Mesenchymal stem cell (in vitro differentiated cells and primary cell): ENCODE measurements around the gene CSNK1G1.

Source experiments
- DNase-seq: peaks from one replicate; pipeline ENCODE4 v3.0.0-alpha.2; 2013
- H2AFZ ChIP-seq: one replicate; pipeline ENCODE4 v1.6.1; 2013; ENCODE audit warnings: low read depth, mild to moderate bottlenecking, control low read depth, inconsistent platforms, low read length, moderate library complexity
- H2AK5ac ChIP-seq: 2 replicates; pipeline ENCODE4 v1.6.1; 2013; ENCODE audit warnings: low read length, moderate library complexity, mild to moderate bottlenecking, inconsistent platforms; ENCODE audit not compliant: severe bottlenecking
- H2BK120ac ChIP-seq: one replicate; pipeline ENCODE4 v1.6.1; 2013; ENCODE audit warnings: low read depth, mild to moderate bottlenecking, inconsistent platforms, low read length, moderate library complexity
- H2BK12ac ChIP-seq, 2 experiments: one replicate each; pipeline ENCODE4 v1.6.1; 2013; ENCODE audit warnings: inconsistent platforms in 2 of 2, low read length in 2 of 2, mild to moderate bottlenecking in 2 of 2, moderate library complexity in 2 of 2, control low read depth in 1 of 2
- H2BK15ac ChIP-seq: one replicate; pipeline ENCODE4 v1.6.1; 2013; ENCODE audit warnings: mild to moderate bottlenecking, low read depth, inconsistent platforms; ENCODE audit not compliant: poor library complexity, severe bottlenecking
- H2BK5ac ChIP-seq: 2 replicates; pipeline ENCODE4 v1.6.1; 2013; ENCODE audit warnings: low read depth, mild to moderate bottlenecking, low read length, control low read depth, inconsistent platforms; ENCODE audit not compliant: poor library complexity, severe bottlenecking
- H3K14ac ChIP-seq, 2 experiments: one replicate each; pipeline ENCODE4 v1.6.1; 2013; ENCODE audit warnings: inconsistent platforms in 2 of 2, low read length in 2 of 2, control low read depth in 1 of 2, mild to moderate bottlenecking in 1 of 2, moderate library complexity in 1 of 2
- H3K18ac ChIP-seq, 2 experiments: one replicate each; pipeline ENCODE4 v1.6.1; 2013; ENCODE audit warnings: inconsistent platforms in 2 of 2, low read length in 2 of 2, control low read depth in 1 of 2, low read depth in 1 of 2, mild to moderate bottlenecking in 1 of 2
- H3K23ac ChIP-seq, 2 experiments: one replicate each; pipeline ENCODE4 v1.6.1; 2013; ENCODE audit warnings: inconsistent platforms in 2 of 2, low read length in 2 of 2, mild to moderate bottlenecking in 2 of 2, moderate library complexity in 2 of 2, control low read depth in 1 of 2
- H3K27ac ChIP-seq: 2 replicates; pipeline ENCODE4 v1.5.1; 2013; ENCODE audit warnings: mild to moderate bottlenecking, moderate library complexity, low read length, control low read depth, inconsistent platforms; ENCODE audit not compliant: poor library complexity, severe bottlenecking
- H3K27me3 ChIP-seq, 2 experiments: 2 replicates each; pipeline versions ENCODE4 v1.6.1 to v1.7.0; 2013; ENCODE audit warnings: low read length in 2 of 2, mild to moderate bottlenecking in 2 of 2, moderate library complexity in 2 of 2, control low read depth in 1 of 2, inconsistent platforms in 1 of 2; ENCODE audit not compliant: control insufficient read depth in 1 of 2, insufficient read depth in 1 of 2
- H3K36me3 ChIP-seq, 2 experiments: 2 replicates each; pipeline versions ENCODE4 v1.6.1 to v1.7.0; 2013; ENCODE audit warnings: low read length in 2 of 2, control low read depth in 1 of 2, inconsistent platforms in 1 of 2, low read depth in 1 of 2, mild to moderate bottlenecking in 1 of 2; ENCODE audit not compliant: insufficient read depth in 2 of 2, control insufficient read depth in 1 of 2
- H3K4ac ChIP-seq, 2 experiments: one replicate each; pipeline ENCODE4 v1.6.1; 2013; ENCODE audit warnings: inconsistent platforms in 2 of 2, low read length in 2 of 2, mild to moderate bottlenecking in 2 of 2, moderate library complexity in 2 of 2, control low read depth in 1 of 2, low read depth in 1 of 2
- H3K4me1 ChIP-seq: 2 replicates; pipeline ENCODE4 v1.6.1; 2013; ENCODE audit warnings: low read depth, low read length, control low read depth; ENCODE audit not compliant: control insufficient read depth, insufficient read depth
- H3K4me2 ChIP-seq: 2 replicates; pipeline ENCODE4 v1.6.1; 2013; ENCODE audit warnings: low read length, mild to moderate bottlenecking, inconsistent platforms; ENCODE audit not compliant: poor library complexity, severe bottlenecking
- H3K4me3 ChIP-seq, 2 experiments: 2 replicates each; pipeline versions ENCODE4 v1.5.1 to v1.7.0; 2013; ENCODE audit warnings: low read length in 2 of 2, mild to moderate bottlenecking in 2 of 2, control low read depth in 1 of 2, low read depth in 1 of 2; ENCODE audit not compliant: insufficient read depth in 1 of 2
- H3K79me1 ChIP-seq: replicated peaks from 2 replicates; pipeline ENCODE4 v1.6.1; 2013; ENCODE audit warnings: mild to moderate bottlenecking, control low read depth, low read length, inconsistent platforms; ENCODE audit not compliant: poor library complexity, severe bottlenecking
- H3K9ac ChIP-seq: 2 replicates; pipeline ENCODE4 v1.7.0; 2013; ENCODE audit warnings: mild to moderate bottlenecking, low read length, moderate library complexity
- H3K9me3 ChIP-seq: 2 replicates; pipeline ENCODE4 v1.7.0; 2013; ENCODE audit warnings: mild to moderate bottlenecking, low read length; ENCODE audit not compliant: control insufficient read depth
- H4K8ac ChIP-seq: one replicate; pipeline ENCODE4 v1.6.1; 2013; ENCODE audit warnings: inconsistent platforms, mild to moderate bottlenecking, low read length, moderate library complexity
- H4K91ac ChIP-seq: one replicate; pipeline ENCODE4 v1.6.1; 2013; ENCODE audit warnings: mild to moderate bottlenecking, low read length, inconsistent platforms
- WGBS: methylation state at CpG from one replicate; pipeline ENCODE4 v1.1.7; 2013; ENCODE audit warnings: mixed read lengths; 5-methylcytosine and 5-hydroxymethylcytosine counted together

CSNK1G1 gene

DNA sequence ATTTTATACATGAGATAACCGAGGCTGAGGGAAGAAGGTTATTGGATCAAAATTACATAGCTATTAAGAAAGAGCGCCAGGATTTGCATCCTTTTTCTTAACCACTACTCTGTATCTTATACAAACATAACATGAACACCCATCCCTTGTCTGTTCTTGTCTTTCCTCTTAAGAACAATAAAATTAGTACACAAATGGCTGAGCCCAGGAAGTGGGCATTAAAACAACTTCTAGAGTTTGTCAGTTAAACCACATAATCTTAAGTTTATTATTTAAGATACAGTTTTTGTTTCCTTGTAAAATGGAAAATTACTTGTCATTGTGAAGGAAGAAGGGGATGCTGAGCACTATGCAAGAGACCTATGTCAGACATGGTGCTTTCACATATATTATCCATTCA is 144.3 kb downstream of the CSNK1G1 start:
- H4K8ac ChIP-seq = no peak overlapping the region
- peaks cover 21% of the 10 kb centered on the region for H3K79me1 ChIP-seq
- no peak overlapping the region for H3K4ac ChIP-seq
- no peaks in the 10 kb centered on the region for H3K4me1 ChIP-seq
- WGBS = 90% methylated on average over 2 of the region's 2 CpGs
- H3K4me3 ChIP-seq = no peak overlapping the region
- H3K27me3 ChIP-seq = no peaks in the 10 kb centered on the region
- no peak overlapping the region for H3K4me2 ChIP-seq
- H4K91ac ChIP-seq = no peak overlapping the region
- H3K14ac ChIP-seq = no peak overlapping the region
- H2BK120ac ChIP-seq = no peak overlapping the region
- DNase-seq = no peak
- peaks cover 2 to 49% of the 10 kb centered on the region in 2 experiments for H3K36me3 ChIP-seq
- H2BK5ac ChIP-seq = no peak overlapping the region
- no peaks in the 10 kb centered on the region for H3K9me3 ChIP-seq
- H3K27ac ChIP-seq = no peak overlapping the region
- no peak overlapping the region for H2AFZ ChIP-seq
- no peak overlapping the region for H2BK12ac ChIP-seq
- no peak overlapping the region for H3K23ac ChIP-seq
- no peak overlapping the region for H2BK15ac ChIP-seq
- no peak overlapping the region for H2AK5ac ChIP-seq
- no peak overlapping the region for H3K18ac ChIP-seq
- no peak overlapping the region for H3K9ac ChIP-seq

- Histone ChIP-seq H3K23ac (no peak overlapping the region), H3K9me3 (no peaks in the 10 kb centered on the region), H3K27ac (no peak overlapping the region), H2BK15ac (no peak overlapping the region), H3K4me3 (no peak overlapping the region), H3K79me1 (peaks cover 17% of the 10 kb centered on the region), H3K36me3 (peaks cover 2 to 44% of the 10 kb centered on the region in 2 experiments), H3K14ac (no peak overlapping the region), H3K18ac (no peak overlapping the region), H3K27me3 (no peaks in the 10 kb centered on the region), H3K4me2 (no peak overlapping the region), H4K91ac (no peak overlapping the region), H3K9ac (peak overlapping the region; percentile 20), H3K4ac (no peak overlapping the region), H4K8ac (no peak overlapping the region), H2BK5ac (no peak overlapping the region), H2BK120ac (no peak overlapping the region), H2AFZ (no peak overlapping the region), H2AK5ac (no peak overlapping the region), H3K4me1 (no peaks in the 10 kb centered on the region), H2BK12ac (no peak overlapping the region)
- 84% methylated on average over 2 of the region's 2 CpGs for WGBS
- no peak for DNase-seq
Observed at GRCh38 chr15:64210371-64210770, 145.6 kb downstream of the CSNK1G1 start.

DNA sequence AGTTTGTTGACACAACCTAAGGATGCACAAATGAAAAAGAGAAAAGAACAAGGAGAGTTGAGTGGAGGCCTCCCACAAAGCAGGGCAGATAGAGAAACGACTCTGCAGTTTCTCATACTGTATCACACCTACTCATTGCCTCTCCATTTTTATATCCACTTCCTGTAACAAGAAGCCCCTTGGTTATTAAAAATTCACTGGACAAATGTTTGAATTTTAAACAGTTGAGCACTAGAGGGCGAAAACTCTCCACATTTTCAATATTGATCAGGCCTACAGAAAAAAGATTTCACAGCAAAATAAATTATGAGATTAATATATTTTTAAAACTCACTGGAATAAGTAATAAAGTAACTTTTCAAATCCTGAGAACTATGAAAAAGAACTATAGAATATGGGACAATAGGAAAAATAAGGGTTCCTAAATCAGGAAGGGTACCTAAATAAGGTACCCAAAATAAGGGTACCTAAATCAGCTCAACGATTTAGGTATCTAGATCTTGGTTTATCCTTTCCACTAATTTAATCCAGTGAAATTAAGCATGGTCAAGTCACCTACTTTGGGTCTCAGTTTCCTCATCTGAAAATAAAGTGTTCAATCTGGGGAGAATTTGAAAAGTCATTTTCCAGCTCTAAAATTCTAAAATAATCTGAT is 146.2 kb downstream of the CSNK1G1 start:
- no peak overlapping the region for H3K4ac ChIP-seq
- 100% methylated on average over 1 of the region's 3 CpGs for WGBS
- no peak overlapping the region for H4K91ac ChIP-seq
- H3K14ac ChIP-seq = no peak overlapping the region
- H2BK120ac ChIP-seq = no peak overlapping the region
- H3K27ac ChIP-seq = no peak overlapping the region
- H2AFZ ChIP-seq = no peak overlapping the region
- no peaks in the 10 kb centered on the region for H3K9me3 ChIP-seq
- H4K8ac ChIP-seq = no peak overlapping the region
- H2BK5ac ChIP-seq = no peak overlapping the region
- no peak overlapping the region for H3K18ac ChIP-seq
- H3K4me3 ChIP-seq = no peak overlapping the region
- H3K79me1 ChIP-seq = peaks cover 17% of the 10 kb centered on the region
- no peaks in the 10 kb centered on the region for H3K4me1 ChIP-seq
- no peak overlapping the region for H2AK5ac ChIP-seq
- peaks cover 2 to 48% of the 10 kb centered on the region in 2 experiments for H3K36me3 ChIP-seq
- H2BK12ac ChIP-seq = no peak overlapping the region
- no peak overlapping the region for H2BK15ac ChIP-seq
- peak overlapping the region; percentile 20 for H3K9ac ChIP-seq
- H3K23ac ChIP-seq = no peak overlapping the region
- H3K4me2 ChIP-seq = no peak overlapping the region
- H3K27me3 ChIP-seq = no peaks in the 10 kb centered on the region
- DNase-seq = peak; percentile 57

DNA sequence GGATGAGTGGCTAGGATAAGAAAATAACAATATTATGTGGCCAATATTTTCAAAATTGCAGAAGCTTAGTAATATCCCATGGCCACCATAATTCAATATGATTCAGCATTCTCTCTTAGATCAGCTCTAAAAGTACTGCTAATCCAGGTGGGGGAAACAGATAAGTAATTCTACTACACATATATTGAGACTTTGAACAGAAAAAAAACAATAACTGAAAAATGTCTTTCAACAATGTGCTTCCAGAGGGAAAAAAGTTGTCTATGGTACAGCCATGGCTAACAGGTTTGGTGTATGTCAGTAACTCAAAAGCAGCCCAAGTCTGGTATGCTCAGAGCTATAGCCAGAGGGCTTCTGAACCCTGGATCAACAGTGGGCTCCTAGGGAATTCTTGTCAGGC is 150.8 kb downstream of the CSNK1G1 start:
- Histone ChIP-seq H4K8ac (no peak overlapping the region), H3K23ac (no peak overlapping the region), H3K18ac (no peak overlapping the region), H2BK120ac (no peak overlapping the region), H3K9ac (no peak overlapping the region), H2AK5ac (no peak overlapping the region), H3K4me1 (peaks cover 1% of the 10 kb centered on the region), H2BK12ac (no peak overlapping the region), H3K27ac (no peak overlapping the region), H3K9me3 (no peaks in the 10 kb centered on the region), H3K79me1 (peaks cover 8% of the 10 kb centered on the region), H3K14ac (no peak overlapping the region), H3K4me2 (no peak overlapping the region), H3K4me3 (no peak overlapping the region), H2BK5ac (no peak overlapping the region), H3K4ac (no peak overlapping the region), H2AFZ (no peak overlapping the region), H4K91ac (no peak overlapping the region), H3K36me3 (peaks cover 14 to 58% of the 10 kb centered on the region in 2 experiments), H2BK15ac (no peak overlapping the region), H3K27me3 (no peaks in the 10 kb centered on the region)
- no peak for DNase-seq
